H1 (cell line): Measurements from ENCODE around the gene FLT1. TPM values are rescaled to one million over a fixed set of nuclear protein-coding genes. Genes with fewer than 3 reads are reported as not detected.

Source experiments
- CHD1 ChIP-seq: IDR thresholded peaks from 2 replicates; pipeline ENCODE4 v1.6.1; 2012; ENCODE audit warnings: low read depth, low read length, improper control_type of control experiment
- EZH2 ChIP-seq: fragments of 200-600 bp; sonication (generic); IDR thresholded peaks from 2 replicates; pipeline ENCODE4 v1.7.1; 2012; ENCODE audit warnings: low read depth, mild to moderate bottlenecking, moderate library complexity, low read length, inconsistent platforms; ENCODE audit not compliant: severe bottlenecking
- JUND ChIP-seq: IDR thresholded peaks from 2 replicates; pipeline ENCODE4 v1.6.1; 2011; ENCODE audit warnings: mild to moderate bottlenecking, improper control_type of control experiment, low read length
- NANOG ChIP-seq: IDR thresholded peaks from 2 replicates; pipeline ENCODE4 v1.6.1; 2011; ENCODE audit warnings: low read length, low read depth, mild to moderate bottlenecking, inconsistent platforms; ENCODE audit not compliant: insufficient read depth, poor library complexity, severe bottlenecking
- POLR2A ChIP-seq, 2 experiments: IDR thresholded peaks; 1 replicate in 1 of 2; 2 replicates in 1 of 2; pipeline ENCODE4 v1.6.1; 2011; ENCODE audit warnings: low read depth in 2 of 2, low read length in 2 of 2, mild to moderate bottlenecking in 2 of 2; ENCODE audit errors: control extremely low read depth in 1 of 2
- YY1 ChIP-seq: IDR thresholded peaks from 2 replicates; pipeline ENCODE4 v1.6.1; 2011; ENCODE audit warnings: low read depth, mild to moderate bottlenecking, low read length
- polyA plus RNA-seq, 7 experiments: library from polyadenylated mRNA; depleted of rRNA in 3 of 7; stranded (reverse) in 5 of 7; unstranded in 2 of 7; fragments of >200 nt in 5 of 7; fragments of 200-250 nt in 2 of 7; gene quantifications; 1 replicate in 5 of 7; 2 replicates in 1 of 7; 4 replicates in 1 of 7; pipeline versions ENCODE4 v1.2.1 to v1.2.3, GENCODE V29; 2011 to 2013; ENCODE audit warnings: missing spikeins in 2 of 7, mixed read lengths in 2 of 7
- total RNA-seq: library from RNA; stranded (reverse); fragmentation: NEBNext Ultra II Directional; extraction: Animal tissue kit (Norgen Biotek cat#: 25700); gene quantifications from 2 replicates; pipeline ENCODE4 v1.2.1, GENCODE V29; 2021
- TF ChIP-seq, protein P1 (sequence below): fragments of 300-600 bp; sonication (generic); IDR thresholded peaks from 2 replicates; pipeline ENCODE4 v1.7.1; 2012; ENCODE audit warnings: low read length, moderate library complexity, mild to moderate bottlenecking, inconsistent platforms; ENCODE audit not compliant: insufficient replicate concordance

Gene FLT1
- total and polyA plus RNA-seq, 2 of the 8 experiments (the other 6 are each of a cell fraction or from before 2014, with no cell fraction given), result 19.7 to 90.2 TPM

GRCh38 chr13:28406733-28407266 lies 88.1 kb downstream of the FLT1 start (continued):
- TF ChIP-seq, protein P1, sequence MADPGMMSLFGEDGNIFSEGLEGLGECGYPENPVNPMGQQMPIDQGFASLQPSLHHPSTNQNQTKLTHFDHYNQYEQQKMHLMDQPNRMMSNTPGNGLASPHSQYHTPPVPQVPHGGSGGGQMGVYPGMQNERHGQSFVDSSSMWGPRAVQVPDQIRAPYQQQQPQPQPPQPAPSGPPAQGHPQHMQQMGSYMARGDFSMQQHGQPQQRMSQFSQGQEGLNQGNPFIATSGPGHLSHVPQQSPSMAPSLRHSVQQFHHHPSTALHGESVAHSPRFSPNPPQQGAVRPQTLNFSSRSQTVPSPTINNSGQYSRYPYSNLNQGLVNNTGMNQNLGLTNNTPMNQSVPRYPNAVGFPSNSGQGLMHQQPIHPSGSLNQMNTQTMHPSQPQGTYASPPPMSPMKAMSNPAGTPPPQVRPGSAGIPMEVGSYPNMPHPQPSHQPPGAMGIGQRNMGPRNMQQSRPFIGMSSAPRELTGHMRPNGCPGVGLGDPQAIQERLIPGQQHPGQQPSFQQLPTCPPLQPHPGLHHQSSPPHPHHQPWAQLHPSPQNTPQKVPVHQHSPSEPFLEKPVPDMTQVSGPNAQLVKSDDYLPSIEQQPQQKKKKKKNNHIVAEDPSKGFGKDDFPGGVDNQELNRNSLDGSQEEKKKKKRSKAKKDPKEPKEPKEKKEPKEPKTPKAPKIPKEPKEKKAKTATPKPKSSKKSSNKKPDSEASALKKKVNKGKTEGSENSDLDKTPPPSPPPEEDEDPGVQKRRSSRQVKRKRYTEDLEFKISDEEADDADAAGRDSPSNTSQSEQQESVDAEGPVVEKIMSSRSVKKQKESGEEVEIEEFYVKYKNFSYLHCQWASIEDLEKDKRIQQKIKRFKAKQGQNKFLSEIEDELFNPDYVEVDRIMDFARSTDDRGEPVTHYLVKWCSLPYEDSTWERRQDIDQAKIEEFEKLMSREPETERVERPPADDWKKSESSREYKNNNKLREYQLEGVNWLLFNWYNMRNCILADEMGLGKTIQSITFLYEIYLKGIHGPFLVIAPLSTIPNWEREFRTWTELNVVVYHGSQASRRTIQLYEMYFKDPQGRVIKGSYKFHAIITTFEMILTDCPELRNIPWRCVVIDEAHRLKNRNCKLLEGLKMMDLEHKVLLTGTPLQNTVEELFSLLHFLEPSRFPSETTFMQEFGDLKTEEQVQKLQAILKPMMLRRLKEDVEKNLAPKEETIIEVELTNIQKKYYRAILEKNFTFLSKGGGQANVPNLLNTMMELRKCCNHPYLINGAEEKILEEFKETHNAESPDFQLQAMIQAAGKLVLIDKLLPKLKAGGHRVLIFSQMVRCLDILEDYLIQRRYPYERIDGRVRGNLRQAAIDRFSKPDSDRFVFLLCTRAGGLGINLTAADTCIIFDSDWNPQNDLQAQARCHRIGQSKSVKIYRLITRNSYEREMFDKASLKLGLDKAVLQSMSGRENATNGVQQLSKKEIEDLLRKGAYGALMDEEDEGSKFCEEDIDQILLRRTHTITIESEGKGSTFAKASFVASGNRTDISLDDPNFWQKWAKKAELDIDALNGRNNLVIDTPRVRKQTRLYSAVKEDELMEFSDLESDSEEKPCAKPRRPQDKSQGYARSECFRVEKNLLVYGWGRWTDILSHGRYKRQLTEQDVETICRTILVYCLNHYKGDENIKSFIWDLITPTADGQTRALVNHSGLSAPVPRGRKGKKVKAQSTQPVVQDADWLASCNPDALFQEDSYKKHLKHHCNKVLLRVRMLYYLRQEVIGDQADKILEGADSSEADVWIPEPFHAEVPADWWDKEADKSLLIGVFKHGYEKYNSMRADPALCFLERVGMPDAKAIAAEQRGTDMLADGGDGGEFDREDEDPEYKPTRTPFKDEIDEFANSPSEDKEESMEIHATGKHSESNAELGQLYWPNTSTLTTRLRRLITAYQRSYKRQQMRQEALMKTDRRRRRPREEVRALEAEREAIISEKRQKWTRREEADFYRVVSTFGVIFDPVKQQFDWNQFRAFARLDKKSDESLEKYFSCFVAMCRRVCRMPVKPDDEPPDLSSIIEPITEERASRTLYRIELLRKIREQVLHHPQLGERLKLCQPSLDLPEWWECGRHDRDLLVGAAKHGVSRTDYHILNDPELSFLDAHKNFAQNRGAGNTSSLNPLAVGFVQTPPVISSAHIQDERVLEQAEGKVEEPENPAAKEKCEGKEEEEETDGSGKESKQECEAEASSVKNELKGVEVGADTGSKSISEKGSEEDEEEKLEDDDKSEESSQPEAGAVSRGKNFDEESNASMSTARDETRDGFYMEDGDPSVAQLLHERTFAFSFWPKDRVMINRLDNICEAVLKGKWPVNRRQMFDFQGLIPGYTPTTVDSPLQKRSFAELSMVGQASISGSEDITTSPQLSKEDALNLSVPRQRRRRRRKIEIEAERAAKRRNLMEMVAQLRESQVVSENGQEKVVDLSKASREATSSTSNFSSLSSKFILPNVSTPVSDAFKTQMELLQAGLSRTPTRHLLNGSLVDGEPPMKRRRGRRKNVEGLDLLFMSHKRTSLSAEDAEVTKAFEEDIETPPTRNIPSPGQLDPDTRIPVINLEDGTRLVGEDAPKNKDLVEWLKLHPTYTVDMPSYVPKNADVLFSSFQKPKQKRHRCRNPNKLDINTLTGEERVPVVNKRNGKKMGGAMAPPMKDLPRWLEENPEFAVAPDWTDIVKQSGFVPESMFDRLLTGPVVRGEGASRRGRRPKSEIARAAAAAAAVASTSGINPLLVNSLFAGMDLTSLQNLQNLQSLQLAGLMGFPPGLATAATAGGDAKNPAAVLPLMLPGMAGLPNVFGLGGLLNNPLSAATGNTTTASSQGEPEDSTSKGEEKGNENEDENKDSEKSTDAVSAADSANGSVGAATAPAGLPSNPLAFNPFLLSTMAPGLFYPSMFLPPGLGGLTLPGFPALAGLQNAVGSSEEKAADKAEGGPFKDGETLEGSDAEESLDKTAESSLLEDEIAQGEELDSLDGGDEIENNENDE, result no peak
- TF ChIP-seq POLR2A (IDR thresholded peaks at IDR 0.05; ENCODE audit: control extremely low read depth in 1 of 2, low read depth in 2 of 2, low read length in 2 of 2), result no peak
- no peak for TF ChIP-seq CHD1
- TF ChIP-seq YY1, result no peak
- no peak for TF ChIP-seq EZH2
- no peak for TF ChIP-seq NANOG
- TF ChIP-seq JUND, result no peak
